NT2/D1 (cell line): ENCODE data around the gene CACNA2D2.

Source experiments
- DNase-seq: peaks from one replicate; pipeline ENCODE4 v3.0.0-alpha.2; 2011; ENCODE audit warnings: low read depth, low spot score
- H3K27me3 ChIP-seq: 2 replicates; pipeline ENCODE4 v1.6.0; 2011; ENCODE audit warnings: mild to moderate bottlenecking; ENCODE audit not compliant: insufficient read length, insufficient read depth
- H3K36me3 ChIP-seq: 2 replicates; pipeline ENCODE4 v1.6.1; 2011; ENCODE audit warnings: mild to moderate bottlenecking, low read length, mixed read lengths; ENCODE audit not compliant: insufficient read depth, insufficient read length
- H3K4me1 ChIP-seq: 2 replicates; pipeline ENCODE4 v1.5.1; 2011; ENCODE audit not compliant: insufficient read depth, insufficient read length
- H3K4me3 ChIP-seq: 2 replicates; pipeline ENCODE4 v1.5.1; 2011; ENCODE audit warnings: low read depth; ENCODE audit not compliant: insufficient read length
- H3K9ac ChIP-seq: 2 replicates; pipeline ENCODE4 v1.6.0; 2011; ENCODE audit warnings: low read depth; ENCODE audit not compliant: insufficient read length
- H3K9me3 ChIP-seq: 2 replicates; pipeline ENCODE4 v1.5.1; 2011; ENCODE audit warnings: mild to moderate bottlenecking, low read length; ENCODE audit not compliant: insufficient read depth
- SUZ12 ChIP-seq: IDR thresholded peaks from 2 replicates; pipeline ENCODE4 v1.6.1; 2011; ENCODE audit not compliant: insufficient read length, insufficient read depth; ENCODE audit errors: extremely low read depth
- YY1 ChIP-seq: IDR thresholded peaks from 2 replicates; pipeline ENCODE4 v1.6.1; 2011; ENCODE audit not compliant: insufficient read length, insufficient read depth
- ZNF274 ChIP-seq: IDR thresholded peaks from 2 replicates; pipeline ENCODE4 v1.6.1; 2011; ENCODE audit warnings: mild to moderate bottlenecking, low read depth, low read length

CACNA2D2 gene

GRCh38 chr3:50481992-50482391 lies 21.4 kb downstream of the CACNA2D2 start:
- DNase-seq = no peak
- Histone ChIP-seq H3K4me3 (no peak overlapping the region), H3K4me1 (peaks cover 29% of the 10 kb centered on the region), H3K9ac (no peak overlapping the region), H3K9me3 (no peaks in the 10 kb centered on the region), H3K36me3 (no peaks in the 10 kb centered on the region), H3K27me3 (no peaks in the 10 kb centered on the region)
- TF ChIP-seq SUZ12 (no peak), YY1 (no peak), ZNF274 (no peak)

DNA sequence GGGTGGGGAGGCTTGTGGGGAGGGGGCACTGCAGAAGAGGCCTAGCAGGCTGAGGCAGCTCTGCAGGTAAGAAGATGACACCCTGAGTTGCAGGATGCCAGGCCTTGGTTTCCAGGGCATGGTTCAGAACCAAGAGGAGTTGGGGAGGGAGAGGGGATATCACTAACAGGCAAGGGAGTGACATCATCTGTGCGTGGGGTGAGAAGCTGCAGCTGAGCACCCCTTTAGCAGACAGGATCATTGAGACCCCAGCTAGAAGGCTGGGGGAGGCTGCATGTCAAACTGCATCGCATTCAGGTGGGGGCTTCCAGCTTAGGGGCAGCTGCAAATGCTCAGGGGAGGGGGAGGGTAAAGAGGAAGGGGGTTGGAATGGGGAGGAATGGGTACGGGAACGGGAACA lies 23.0 kb downstream of the CACNA2D2 start:
- Histone ChIP-seq H3K9me3 (no peaks in the 10 kb centered on the region), H3K4me1 (peaks cover 29% of the 10 kb centered on the region), H3K27me3 (no peaks in the 10 kb centered on the region), H3K36me3 (no peaks in the 10 kb centered on the region), H3K9ac (no peak overlapping the region), H3K4me3 (no peak overlapping the region)
- no peak for TF ChIP-seq YY1
- TF ChIP-seq ZNF274 = no peak
- no peak for TF ChIP-seq SUZ12
- DNase-seq = no peak

GRCh38 chr3:50479523-50479922 lies 23.9 kb downstream of the CACNA2D2 start:
- TF ChIP-seq SUZ12 (no peak), ZNF274 (no peak), YY1 (no peak)
- Histone ChIP-seq H3K4me1 (peaks cover 29% of the 10 kb centered on the region), H3K9me3 (no peaks in the 10 kb centered on the region), H3K4me3 (no peak overlapping the region), H3K27me3 (no peaks in the 10 kb centered on the region), H3K36me3 (no peaks in the 10 kb centered on the region), H3K9ac (no peak overlapping the region)
- DNase-seq = no peak

DNA sequence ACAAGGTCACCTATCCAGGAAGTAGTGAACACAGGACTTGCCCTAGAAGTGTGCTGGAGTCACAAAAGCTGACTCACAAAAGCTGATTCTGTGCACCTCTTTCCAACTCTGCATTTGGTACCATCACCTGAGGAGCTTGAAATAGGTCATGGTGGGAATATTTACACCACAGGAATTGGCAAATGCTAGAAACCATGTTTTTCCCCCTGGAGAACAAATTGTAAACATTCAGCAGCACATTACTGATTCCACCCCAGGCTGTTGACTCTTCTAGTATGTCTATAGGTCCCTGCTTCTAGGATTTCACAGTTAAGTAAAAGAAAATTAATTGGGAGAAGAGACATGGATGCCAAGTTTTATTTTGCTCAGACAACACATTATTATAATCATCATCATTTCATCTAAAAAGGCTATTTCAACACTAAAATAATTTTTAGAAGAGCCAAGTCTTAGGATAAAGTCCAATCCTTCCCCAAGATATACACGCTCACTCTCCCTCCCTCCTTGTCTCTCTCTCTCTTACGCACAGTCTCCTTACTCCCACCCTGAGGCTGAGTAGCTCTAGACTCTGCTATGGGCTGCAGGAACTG lies 24.7 kb downstream of the CACNA2D2 start:
- H3K4me3 ChIP-seq = no peak overlapping the region
- H3K36me3 ChIP-seq = no peaks in the 10 kb centered on the region
- H3K4me1 ChIP-seq = peaks cover 27% of the 10 kb centered on the region
- no peak overlapping the region for H3K9ac ChIP-seq
- no peaks in the 10 kb centered on the region for H3K9me3 ChIP-seq
- no peaks in the 10 kb centered on the region for H3K27me3 ChIP-seq
- TF ChIP-seq SUZ12 (no peak), ZNF274 (no peak), YY1 (no peak)
- DNase-seq = no peak

DNA sequence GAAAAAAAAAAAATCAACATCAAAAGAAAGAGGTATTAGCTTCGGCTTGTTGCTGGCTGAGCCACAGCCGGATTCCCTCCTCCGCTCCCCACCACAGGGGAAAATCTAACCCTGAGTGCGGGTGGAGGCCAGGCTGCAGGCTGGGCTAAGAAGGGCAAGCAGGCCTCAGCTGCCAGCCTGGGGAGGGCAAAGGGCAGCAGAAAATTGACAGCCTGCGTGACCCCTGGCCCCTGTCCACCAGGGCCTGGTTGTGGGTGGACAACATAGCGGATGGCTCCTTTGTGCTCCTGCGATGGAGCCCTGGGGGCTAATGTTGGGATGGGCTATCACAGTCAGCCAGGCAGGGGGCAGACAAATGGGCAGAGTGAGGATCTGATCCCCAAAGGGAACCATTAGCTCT lies 25.4 kb downstream of the CACNA2D2 start:
- Histone ChIP-seq H3K9me3 (no peaks in the 10 kb centered on the region), H3K36me3 (no peaks in the 10 kb centered on the region), H3K4me1 (peaks cover 29% of the 10 kb centered on the region), H3K4me3 (no peak overlapping the region), H3K27me3 (no peaks in the 10 kb centered on the region), H3K9ac (peak overlapping the region; percentile 27)
- no peak for TF ChIP-seq SUZ12
- TF ChIP-seq YY1 = no peak
- TF ChIP-seq ZNF274 = no peak
- no peak for DNase-seq

GRCh38 chr3:50475348-50475747 lies 28.1 kb downstream of the CACNA2D2 start:
- no peak for DNase-seq
- Histone ChIP-seq H3K36me3 (no peaks in the 10 kb centered on the region), H3K4me1 (peaks cover 14% of the 10 kb centered on the region), H3K4me3 (no peak overlapping the region), H3K9me3 (no peaks in the 10 kb centered on the region), H3K27me3 (no peaks in the 10 kb centered on the region), H3K9ac (no peak overlapping the region)
- no peak for TF ChIP-seq YY1
- no peak for TF ChIP-seq ZNF274
- no peak for TF ChIP-seq SUZ12

GRCh38 chr3:50474717-50475116 lies 28.7 kb downstream of the CACNA2D2 start:
- TF ChIP-seq ZNF274 = no peak
- TF ChIP-seq YY1 = no peak
- no peaks in the 10 kb centered on the region for H3K36me3 ChIP-seq
- H3K9me3 ChIP-seq = no peaks in the 10 kb centered on the region
- H3K27me3 ChIP-seq = no peaks in the 10 kb centered on the region
- peaks cover 9% of the 10 kb centered on the region for H3K4me1 ChIP-seq
- no peak overlapping the region for H3K4me3 ChIP-seq
- H3K9ac ChIP-seq = no peak overlapping the region
- DNase-seq = no peak

- Histone ChIP-seq H3K4me3 (no peak overlapping the region), H3K36me3 (no peaks in the 10 kb centered on the region), H3K27me3 (no peaks in the 10 kb centered on the region), H3K9ac (no peak overlapping the region), H3K4me1 (peaks cover 5% of the 10 kb centered on the region), H3K9me3 (no peaks in the 10 kb centered on the region)
- no peak for TF ChIP-seq YY1
- no peak for TF ChIP-seq SUZ12
- no peak for TF ChIP-seq ZNF274
- no peak for DNase-seq
These were observed 29.7 kb downstream of the CACNA2D2 start for GRCh38 chr3:50473768-50474167.

- Histone ChIP-seq H3K36me3 (no peaks in the 10 kb centered on the region), H3K9ac (no peak overlapping the region), H3K4me1 (peaks cover 6% of the 10 kb centered on the region), H3K9me3 (no peaks in the 10 kb centered on the region), H3K27me3 (no peaks in the 10 kb centered on the region), H3K4me3 (no peak overlapping the region)
- DNase-seq = no peak
- TF ChIP-seq YY1 (no peak), SUZ12 (no peak), ZNF274 (no peak)
These were observed 30.5 kb downstream of the CACNA2D2 start for GRCh38 chr3:50472958-50473357.
